HEK293 (cell line): ENCODE data around the gene SF3B2.

Experiments used
- OVOL3 ChIP-seq: fragments of 450-650 bp; formaldehyde crosslinking; IDR thresholded peaks from 2 replicates; pipeline ENCODE4 v1.5.1; 2016; ENCODE audit warnings: missing biosample characterization, missing genetic modification characterization
- SALL2 ChIP-seq: fragments of 450-650 bp; formaldehyde crosslinking; IDR thresholded peaks from 2 replicates; pipeline ENCODE4 v1.5.0; 2017; ENCODE audit warnings: missing biosample characterization, mild to moderate bottlenecking, missing genetic modification characterization, borderline replicate concordance
- SETDB1 ChIP-seq: IDR thresholded peaks from one replicate; pipeline ENCODE4 v1.6.1; 2017; ENCODE audit warnings: mild to moderate bottlenecking, low read length, moderate library complexity, mixed read lengths; ENCODE audit not compliant: insufficient read length
- SP2 ChIP-seq: fragments of 450-650 bp; formaldehyde crosslinking; IDR thresholded peaks from 2 replicates; pipeline ENCODE4 v1.5.1; 2016; ENCODE audit warnings: missing biosample characterization, missing genetic modification characterization
- ZNF133 ChIP-seq: fragments of 450-650 bp; formaldehyde crosslinking; IDR thresholded peaks from 2 replicates; pipeline ENCODE4 v1.5.1; 2016; ENCODE audit warnings: missing biosample characterization, missing genetic modification characterization
- ZNF146 ChIP-seq: fragments of 450-650 bp; formaldehyde crosslinking; IDR thresholded peaks from 2 replicates; pipeline ENCODE4 v1.5.1; 2016; ENCODE audit warnings: missing biosample characterization, missing genetic modification characterization
- ZNF221 ChIP-seq: fragments of 450-650 bp; formaldehyde crosslinking; IDR thresholded peaks from 2 replicates; pipeline ENCODE4 v1.5.1; 2017; ENCODE audit warnings: missing biosample characterization, missing genetic modification characterization, borderline replicate concordance
- TF ChIP-seq, protein P1 (sequence below): fragments of 450-650 bp; formaldehyde crosslinking; IDR thresholded peaks from 2 replicates; pipeline ENCODE4 v1.5.1; 2016; ENCODE audit warnings: missing biosample characterization, missing genetic modification characterization

DNA sequence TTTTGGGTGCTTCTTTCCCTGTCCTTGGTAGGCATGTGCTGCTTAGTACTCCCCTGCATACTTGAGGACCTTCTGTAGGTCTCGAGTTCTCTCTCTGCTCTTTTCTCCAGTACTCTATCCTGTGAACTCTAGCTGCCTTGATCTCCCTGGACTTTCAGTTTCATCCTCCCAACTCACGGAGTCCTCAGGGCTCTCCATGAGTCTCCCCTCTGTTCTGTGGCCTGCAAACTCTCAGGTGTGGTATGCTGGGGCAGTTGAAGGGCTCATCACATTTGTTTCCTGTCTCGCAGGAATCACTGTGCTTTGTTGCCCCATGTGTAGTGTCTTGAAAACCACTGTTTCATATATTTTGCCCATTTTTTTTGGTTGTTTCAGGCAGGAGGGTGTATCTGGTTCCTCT lies 14.6 kb downstream of the SF3B2 start:
- no peak for TF ChIP-seq SP2 (tag by site-specific recombination)
- no peak for TF ChIP-seq SALL2 (tag by site-specific recombination)
- TF ChIP-seq, protein P1, sequence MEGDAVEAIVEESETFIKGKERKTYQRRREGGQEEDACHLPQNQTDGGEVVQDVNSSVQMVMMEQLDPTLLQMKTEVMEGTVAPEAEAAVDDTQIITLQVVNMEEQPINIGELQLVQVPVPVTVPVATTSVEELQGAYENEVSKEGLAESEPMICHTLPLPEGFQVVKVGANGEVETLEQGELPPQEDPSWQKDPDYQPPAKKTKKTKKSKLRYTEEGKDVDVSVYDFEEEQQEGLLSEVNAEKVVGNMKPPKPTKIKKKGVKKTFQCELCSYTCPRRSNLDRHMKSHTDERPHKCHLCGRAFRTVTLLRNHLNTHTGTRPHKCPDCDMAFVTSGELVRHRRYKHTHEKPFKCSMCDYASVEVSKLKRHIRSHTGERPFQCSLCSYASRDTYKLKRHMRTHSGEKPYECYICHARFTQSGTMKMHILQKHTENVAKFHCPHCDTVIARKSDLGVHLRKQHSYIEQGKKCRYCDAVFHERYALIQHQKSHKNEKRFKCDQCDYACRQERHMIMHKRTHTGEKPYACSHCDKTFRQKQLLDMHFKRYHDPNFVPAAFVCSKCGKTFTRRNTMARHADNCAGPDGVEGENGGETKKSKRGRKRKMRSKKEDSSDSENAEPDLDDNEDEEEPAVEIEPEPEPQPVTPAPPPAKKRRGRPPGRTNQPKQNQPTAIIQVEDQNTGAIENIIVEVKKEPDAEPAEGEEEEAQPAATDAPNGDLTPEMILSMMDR (tag by site-specific recombination) = no peak
- TF ChIP-seq ZNF221 (tag by site-specific recombination) = no peak
- TF ChIP-seq OVOL3 (tag by site-specific recombination) = no peak
- TF ChIP-seq ZNF133 (tag by site-specific recombination) = no peak
- no peak for TF ChIP-seq SETDB1
- TF ChIP-seq ZNF146 (tag by site-specific recombination) = no peak
